Midbrain (tissue), 1 donor: ENCODE data around the gene RCAN3.
"Not testable (repeated sequence)": the region's sequence is repeated elsewhere in the genome, so short reads cannot be mapped to it uniquely, and the experiment has no call there.

Experiments used
- DNase-seq: peaks from one replicate; lab custom pipeline; 2025; lab: John Stamatoyannopoulos, UW

RCAN3 gene

GRCh38 chr1:24502709-24503058 is at the start of gene RCAN3:
Gene RCAN3, plus strand, starts transcription at chr1:24502836. Its CDS starts 11,537 bp downstream, at chr1:24514373.
- DNase-seq, result peak; percentile 77

DNA sequence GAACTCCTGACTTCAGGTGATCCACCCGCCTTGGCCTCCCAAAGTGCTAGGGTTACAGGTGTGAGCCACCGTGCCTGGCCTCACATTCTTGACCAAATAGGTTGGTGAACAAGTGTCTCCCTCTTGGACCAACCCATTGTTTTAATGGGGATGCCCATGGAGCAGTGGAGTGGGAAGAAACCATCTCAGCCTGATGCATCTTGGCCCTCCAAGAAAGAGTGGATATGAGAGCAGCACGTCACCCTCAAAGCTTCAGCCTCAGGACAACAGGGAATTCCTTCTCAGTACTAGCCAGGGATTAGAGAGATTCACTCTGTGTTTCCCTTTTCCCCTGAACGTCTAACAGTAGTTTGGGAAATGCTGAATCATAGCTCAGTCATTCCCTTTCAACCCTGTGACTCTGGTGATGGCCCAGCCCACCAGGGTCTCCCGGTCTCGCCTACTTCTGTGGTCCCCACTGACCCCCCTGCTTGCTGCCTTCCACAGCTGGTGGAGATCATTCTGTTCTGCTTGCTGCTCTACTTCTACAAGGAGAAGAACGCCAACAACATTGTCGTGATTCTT is 49.6 kb upstream of the RCAN3 start:
- no peak for DNase-seq

- no peak for DNase-seq
Measured at GRCh38 chr1:24454673-24455072, 48.0 kb upstream of the RCAN3 start.

DNA sequence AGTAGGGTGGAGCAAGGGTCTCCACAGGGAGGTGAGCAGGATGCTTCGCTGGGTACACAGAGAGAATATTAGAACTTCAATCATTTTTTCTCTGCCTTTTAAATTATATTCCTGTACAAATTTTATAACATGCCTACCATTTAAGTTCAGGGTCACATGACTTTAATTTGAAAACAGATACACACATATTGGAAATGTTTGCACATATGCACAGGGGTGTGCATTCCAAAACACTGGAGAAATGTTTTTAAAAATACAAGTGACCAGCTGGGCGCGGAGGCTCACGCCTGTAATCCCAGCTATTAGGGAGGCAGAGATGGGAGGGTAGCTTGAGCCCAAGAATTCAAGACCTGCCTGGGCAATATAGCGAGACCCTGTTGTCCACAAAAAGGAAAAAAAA is 47.4 kb upstream of the RCAN3 start:
- DNase-seq, result no peak

- DNase-seq, result no peak
Measured at GRCh38 chr1:24457866-24458265, 44.8 kb upstream of the RCAN3 start.

GRCh38 chr1:24459551-24460266 is 42.9 kb upstream of the RCAN3 start:
- no peak for DNase-seq

DNA sequence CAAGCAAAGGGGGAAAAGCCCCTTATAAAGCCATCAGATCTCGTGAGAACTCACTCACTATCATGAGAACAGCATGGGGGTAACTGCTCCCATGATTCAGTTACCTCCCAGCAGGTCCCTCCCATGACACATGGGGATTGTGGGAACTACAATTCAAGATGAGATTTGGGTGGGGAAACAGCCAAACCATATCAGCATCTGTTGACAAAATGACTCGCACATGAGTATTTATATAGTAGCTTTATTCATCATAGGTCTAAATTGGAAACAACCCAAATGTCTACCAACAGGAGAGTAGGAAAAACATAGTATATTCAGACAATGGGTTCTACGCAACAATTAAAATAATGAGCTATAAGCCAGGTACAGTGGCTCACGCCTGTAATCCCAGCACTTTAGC is 40.5 kb upstream of the RCAN3 start:
- DNase-seq, result not testable (repeated sequence)

GRCh38 chr1:24463776-24464735 is 38.6 kb upstream of the RCAN3 start:
- no peak for DNase-seq

DNA sequence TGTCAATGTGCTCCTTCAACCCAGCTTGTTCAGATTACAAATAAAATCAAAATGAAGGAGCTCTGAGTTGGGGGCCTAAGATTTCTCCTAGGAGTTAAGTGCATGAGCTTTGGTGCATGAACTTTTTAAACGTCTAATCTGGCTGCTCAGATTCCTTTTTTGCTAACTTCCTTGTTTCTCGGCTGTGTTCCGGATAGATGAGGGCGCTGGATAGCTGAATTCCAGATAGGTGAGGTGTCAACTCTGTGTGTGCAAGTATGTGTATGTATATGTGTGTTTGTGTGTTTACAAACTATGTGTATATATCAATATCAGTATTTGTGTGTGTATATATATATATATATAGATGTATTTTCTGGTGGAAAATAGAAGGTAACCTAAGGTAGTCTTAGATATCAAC is 37.5 kb upstream of the RCAN3 start:
- DNase-seq, result no peak

GRCh38 chr1:24465638-24466037 is 37.0 kb upstream of the RCAN3 start:
- DNase-seq, result no peak

- no peak for DNase-seq
Measured at GRCh38 chr1:24468685-24469316, 33.8 kb upstream of the RCAN3 start.

DNA sequence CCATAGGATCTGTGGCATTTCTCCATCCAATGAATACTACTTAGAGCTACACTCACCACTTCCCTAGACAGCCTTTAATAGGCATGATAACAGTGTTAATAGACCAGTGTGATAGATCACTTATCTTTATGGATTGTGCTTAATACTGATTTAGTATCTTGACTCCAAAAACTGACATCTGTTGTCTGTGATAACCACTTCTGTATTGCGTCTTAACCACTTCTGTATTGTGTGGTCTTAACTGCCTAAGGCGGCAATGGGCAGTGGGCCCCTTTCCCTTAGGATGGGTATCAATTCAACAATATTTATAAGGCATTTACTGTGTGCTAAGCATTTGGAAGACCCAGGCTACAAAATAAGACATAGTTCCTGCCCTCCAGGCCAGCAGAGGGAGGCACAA is 32.0 kb upstream of the RCAN3 start:
- no peak for DNase-seq

DNA sequence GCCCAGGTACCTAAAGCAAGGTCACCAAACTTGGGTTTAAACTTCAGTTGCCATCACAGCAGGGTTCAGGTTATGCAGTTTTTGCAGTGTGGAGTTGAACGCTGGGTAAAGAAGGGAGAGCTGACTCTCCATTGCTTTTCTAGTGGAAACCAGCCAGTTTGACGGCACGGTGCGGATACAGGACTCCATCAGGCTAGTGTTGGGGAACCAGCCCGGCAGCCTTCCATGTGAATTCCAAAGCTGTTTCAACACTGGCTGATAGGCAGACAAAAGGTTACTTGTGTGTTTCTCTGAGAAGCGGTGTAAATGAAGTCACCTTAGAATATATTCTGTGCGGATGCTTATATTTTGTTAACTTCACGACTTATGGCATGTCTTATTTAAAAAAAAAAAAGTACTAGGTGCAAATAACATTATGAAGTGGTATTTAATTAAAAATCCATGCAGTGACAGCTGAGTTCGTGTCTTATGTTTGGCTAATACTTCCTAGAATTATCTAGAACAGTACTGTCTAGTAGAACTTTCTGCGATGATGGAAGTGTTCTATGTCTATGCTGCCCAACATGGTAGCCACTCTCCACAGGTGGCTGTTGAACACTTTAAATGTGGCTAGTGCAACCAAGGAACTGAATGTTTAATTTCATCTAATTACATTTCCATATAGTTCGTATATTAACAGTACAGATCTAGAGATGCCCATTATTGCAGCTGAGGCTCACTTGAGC is 29.9 kb upstream of the RCAN3 start:
- DNase-seq, result no peak

GRCh38 chr1:24474193-24474592 is 28.4 kb upstream of the RCAN3 start:
- DNase-seq, result no peak

DNA sequence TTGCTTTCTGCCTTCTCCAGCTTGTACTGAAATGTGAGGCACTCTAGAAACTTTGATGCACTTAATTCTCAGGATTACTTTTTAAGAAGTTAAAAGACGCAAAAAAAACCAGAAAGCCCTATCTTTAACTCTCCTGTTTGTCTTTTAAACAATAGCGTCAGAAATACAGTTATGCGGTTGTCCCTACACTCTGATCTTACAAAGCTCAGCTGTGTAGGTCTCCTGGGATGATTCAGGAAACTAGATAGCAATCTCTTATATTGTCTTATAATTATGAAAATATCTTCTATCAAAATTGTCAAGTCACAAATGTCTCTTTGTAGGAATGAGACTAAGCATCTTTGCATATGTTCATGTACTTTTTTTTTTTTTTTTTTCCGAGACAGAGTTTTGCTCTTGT is 26.9 kb upstream of the RCAN3 start:
- no peak for DNase-seq

DNA sequence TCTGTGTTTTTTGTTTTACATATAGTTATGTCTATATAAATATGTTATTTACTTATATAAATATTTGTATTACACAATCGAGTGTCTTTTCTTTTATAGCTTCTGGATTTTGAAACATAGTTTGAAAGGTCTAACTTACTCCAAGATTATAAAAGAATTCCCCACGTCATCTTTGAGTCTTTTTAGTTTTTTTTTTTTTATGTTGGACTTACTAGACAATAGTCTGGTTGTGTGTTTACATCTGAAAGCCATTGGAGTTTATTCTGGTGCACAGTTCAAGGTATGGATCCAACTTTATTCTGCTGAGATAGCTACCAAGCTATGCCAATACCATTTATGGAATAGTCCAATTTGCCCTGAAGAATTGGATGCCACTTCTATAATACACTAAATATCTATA is 26.1 kb upstream of the RCAN3 start:
- DNase-seq, result no peak

- no peak for DNase-seq
Measured at GRCh38 chr1:24477309-24477708, 25.3 kb upstream of the RCAN3 start.

DNA sequence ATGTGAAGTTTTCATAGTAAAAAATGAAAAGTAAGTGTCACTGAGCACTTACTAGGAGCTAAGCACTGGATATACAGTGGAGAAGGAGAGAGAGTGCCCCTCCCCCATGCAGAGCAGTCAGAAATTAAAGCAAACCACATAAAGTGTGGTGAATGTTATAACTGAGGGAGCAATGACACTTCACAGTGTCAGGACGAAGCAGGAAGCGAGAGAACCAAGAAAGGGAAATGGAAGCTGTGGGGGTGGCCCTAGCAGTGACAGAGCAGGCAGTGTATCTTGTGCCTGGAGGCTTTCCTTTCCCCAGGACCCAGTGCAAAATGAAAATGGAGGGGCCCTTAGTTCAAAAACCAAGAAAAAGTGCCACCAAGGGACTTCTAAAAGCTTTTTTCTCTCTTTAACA is 21.5 kb upstream of the RCAN3 start:
- peak; percentile 13 for DNase-seq

DNA sequence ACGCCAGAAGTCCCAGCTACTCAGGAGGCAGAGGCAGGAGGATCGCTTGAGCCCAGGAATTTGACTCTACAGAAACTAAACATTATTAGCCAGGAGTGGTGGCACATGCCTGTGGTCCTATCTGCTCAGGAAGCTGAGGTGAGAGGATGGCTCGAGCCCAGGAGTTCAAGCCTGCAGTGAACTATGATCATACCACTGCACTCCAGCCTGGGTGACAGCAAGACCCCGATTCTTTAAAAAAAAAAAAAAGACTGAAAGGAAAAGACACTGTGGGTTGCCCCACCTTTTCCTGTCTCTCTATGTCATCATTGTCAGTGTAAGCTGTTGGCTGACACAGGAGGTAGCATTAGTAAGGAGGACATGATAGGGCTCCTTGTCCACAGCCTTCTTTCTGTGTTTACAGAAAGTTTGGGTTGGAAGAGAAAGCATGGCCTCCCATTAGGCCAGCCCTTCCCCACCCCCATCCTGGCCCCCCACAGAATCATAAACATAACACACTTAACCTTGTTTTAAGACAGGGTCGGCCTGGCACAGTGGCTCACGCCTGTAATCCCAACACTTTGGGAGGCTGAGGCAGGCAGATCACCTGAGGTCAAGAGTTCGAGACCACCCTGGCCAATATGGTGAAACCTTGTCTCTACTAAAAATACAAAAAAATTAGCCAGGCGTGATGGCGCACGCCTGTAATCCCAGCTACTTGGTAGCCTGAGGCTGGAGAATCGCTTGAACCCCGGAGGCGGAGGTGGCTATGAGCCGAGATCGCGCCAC is 20.6 kb upstream of the RCAN3 start:
- no peak for DNase-seq

- no peak for DNase-seq
Measured at GRCh38 chr1:24483441-24483840, 19.2 kb upstream of the RCAN3 start.

GRCh38 chr1:24484199-24484598 is 18.4 kb upstream of the RCAN3 start:
- no peak for DNase-seq
